Gastrocnemius medialis (tissue), 4 donors: ENCODE data around the gene RCBTB1. TPM values are rescaled to one million over a fixed set of nuclear protein-coding genes. Genes with fewer than 3 reads are reported as not detected.
"Not testable (repeated sequence)": the region's sequence is repeated elsewhere in the genome, so short reads cannot be mapped to it uniquely, and the experiment has no call there.

ENCODE experiments used
- ATAC-seq, 2 donors: fragments of 150-250 bp; one replicate each; pipeline ENCODE4 v1.9.1; 2016
- DNase-seq, 2 donors: peaks; one replicate each; pipeline ENCODE4 v3.0.0-alpha.2; 2019
- H3K27ac ChIP-seq, 4 donors: fragments of 200-600 bp; sonication (generic); 1 replicate in 1 of 4; 2 replicates in 3 of 4; pipeline ENCODE4 v1.5.1; 2016 to 2018; ENCODE audit warnings: mild to moderate bottlenecking in 2 of 4, moderate library complexity in 1 of 4
- H3K27me3 ChIP-seq, 3 donors: fragments of 200-600 bp; sonication (generic) in 2 of 3; 1 replicate in 1 of 3; 2 replicates in 2 of 3; pipeline versions ENCODE4 v1.5.1 to v1.6.0; 2016 to 2019; ENCODE audit warnings: mild to moderate bottlenecking in 1 of 3, moderate library complexity in 1 of 3
- H3K36me3 ChIP-seq, 2 donors: fragments of 200-600 bp; sonication (generic) in 1 of 2; one replicate each; pipeline ENCODE4 v1.5.1; 2017 to 2018
- H3K4me1 ChIP-seq, 2 donors: fragments of 200-600 bp; sonication (generic) in 1 of 2; one replicate each; pipeline ENCODE4 v1.5.1; 2016 to 2017; ENCODE audit warnings: mild to moderate bottlenecking in 2 of 2
- H3K4me3 ChIP-seq, 4 donors: fragments of 200-600 bp; sonication (generic) in 3 of 4; 1 replicate in 1 of 4; 2 replicates in 3 of 4; pipeline ENCODE4 v1.5.1; 2016 to 2019; ENCODE audit warnings: mild to moderate bottlenecking in 2 of 4
- H3K9me3 ChIP-seq, 3 donors: fragments of 200-600 bp; sonication (generic) in 2 of 3; 1 replicate in 1 of 3; 2 replicates in 2 of 3; pipeline ENCODE4 v1.5.1; 2016 to 2019
- CTCF ChIP-seq, 5 experiments: fragments of 450-650 bp in 3 of 5; fragments of 200-600 bp in 2 of 5; sonication (generic) in 2 of 5; IDR thresholded peaks in 4 of 5; conservative IDR thresholded peaks in 1 of 5; 1 replicate in 4 of 5; 2 replicates in 1 of 5; pipeline ENCODE4 v1.5.1; 2016 to 2019; ENCODE audit warnings: antibody characterized with exemption in 5 of 5, mild to moderate bottlenecking in 3 of 5, moderate library complexity in 3 of 5
- POLR2A ChIP-seq, 2 donors: fragments of 450-650 bp; IDR thresholded peaks; one replicate each; pipeline ENCODE4 v1.6.1; 2017; ENCODE audit warnings: antibody characterized with exemption in 2 of 2, mild to moderate bottlenecking in 2 of 2, moderate library complexity in 2 of 2
- in situ Hi-C, 4 donors: fragments of 200-750 bp; cut with MboI; loops; one replicate each; pipeline versions ENCODE4 v1.15.0 to v1.8.0; 2017; ENCODE audit warnings: low sequenced_read_pairs in 4 of 4
- intact Hi-C: fragments of 100-400 bp; cut with DNase I; formaldehyde crosslinking; loops from one replicate; pipeline ENCODE4 v1.15.1; 2023; ENCODE audit warnings: low total_unique reads
- total RNA-seq, 4 donors: library from RNA; depleted of rRNA; stranded (reverse); fragments of >200 nt; gene quantifications; one replicate each; pipeline versions ENCODE4 v1.1.0 to v1.2.3, GENCODE V29; 2016

RCBTB1 gene
- total RNA-seq, 4 donors from 2014 or later = 5.3 to 14.4 (median 5.7) TPM

GRCh38 chr13:49594576-49594975, 9.2 kb upstream of the RCBTB1 start:
- no peak for ATAC-seq
- intact Hi-C loops (no loop called here), in situ Hi-C loops (no loop called here)
- no peaks in the 10 kb centered on the region for H3K9me3 ChIP-seq
- TF ChIP-seq CTCF (IDR thresholded peaks at IDR 0.05 in 4 of 5, conservative IDR thresholded peaks at IDR 0.05 in 1 of 5) (no peak), POLR2A (IDR thresholded peaks at IDR 0.05) (no peak)
- no peaks in the 10 kb centered on the region for H3K4me1 ChIP-seq
- H3K4me3 ChIP-seq = no peak overlapping the region
- no peak for DNase-seq
- H3K27me3 ChIP-seq = no peaks in the 10 kb centered on the region
- no peak overlapping the region for H3K27ac ChIP-seq
- no peaks in the 10 kb centered on the region for H3K36me3 ChIP-seq

GRCh38 chr13:49593876-49594275, 8.5 kb upstream of the RCBTB1 start:
- H3K27me3 ChIP-seq, H3K27ac ChIP-seq, H3K4me1 ChIP-seq, H3K36me3 ChIP-seq, DNase-seq, intact Hi-C loops, H3K9me3 ChIP-seq, H3K4me3 ChIP-seq, in situ Hi-C loops, ATAC-seq: not testable (repeated sequence)

- H3K9me3 ChIP-seq, DNase-seq, in situ Hi-C loops, H3K27me3 ChIP-seq, H3K4me1 ChIP-seq, intact Hi-C loops, ATAC-seq, H3K36me3 ChIP-seq, H3K27ac ChIP-seq, H3K4me3 ChIP-seq: not testable (repeated sequence)
These were observed 5.4 kb upstream of the RCBTB1 start for GRCh38 chr13:49590714-49591113.

- Histone ChIP-seq H3K27ac (no peak overlapping the region), H3K27me3 (no peaks in the 10 kb centered on the region), H3K4me3 (no peak overlapping the region), H3K36me3 (no peaks in the 10 kb centered on the region), H3K9me3 (no peaks in the 10 kb centered on the region), H3K4me1 (peaks cover 7 to 8% of the 10 kb centered on the region in 2 donors)
- intact Hi-C loops (loop anchor here (5.0 kb wide), 1 partner anchor 205 kb away; the partner anchor contains the start of gene KPNA3), in situ Hi-C loops (no loop called here)
- no peak for DNase-seq
- TF ChIP-seq POLR2A (IDR thresholded peaks at IDR 0.05) (no peak), CTCF (IDR thresholded peaks at IDR 0.05 in 4 of 5, conservative IDR thresholded peaks at IDR 0.05 in 1 of 5) (no peak)
- ATAC-seq = no peak
These were observed 2.0 kb upstream of the RCBTB1 start for GRCh38 chr13:49587311-49587847.

- intact Hi-C loops = loop anchor here (5.0 kb wide), 1 partner anchor 206 kb away; the partner anchor contains the start of gene KPNA3
- Histone ChIP-seq H3K27ac (no peak overlapping the region), H3K9me3 (no peaks in the 10 kb centered on the region), H3K4me3 (no peak overlapping the region), H3K36me3 (no peaks in the 10 kb centered on the region), H3K4me1 (peaks cover 7 to 8% of the 10 kb centered on the region in 2 donors), H3K27me3 (no peaks in the 10 kb centered on the region)
- in situ Hi-C loops = no loop called here
- DNase-seq (no peak), ATAC-seq (no peak)
- TF ChIP-seq POLR2A (IDR thresholded peaks at IDR 0.05) = no peak
- TF ChIP-seq CTCF (IDR thresholded peaks at IDR 0.05 in 4 of 5, conservative IDR thresholded peaks at IDR 0.05 in 1 of 5) = no peak
These were observed 1.4 kb upstream of the RCBTB1 start for GRCh38 chr13:49586717-49587116.

- H3K9me3 ChIP-seq = no peaks in the 10 kb centered on the region
- ATAC-seq = peak; percentile 16 to 21
- in situ Hi-C loops = no loop called here
- H3K27ac ChIP-seq = peak overlapping the region; percentile 61 to 77 (median 72)
- TF ChIP-seq POLR2A (IDR thresholded peaks at IDR 0.05) = no peak
- TF ChIP-seq CTCF (IDR thresholded peaks at IDR 0.05 in 4 of 5, conservative IDR thresholded peaks at IDR 0.05 in 1 of 5) = no peak
- peaks cover 0 to 10% of the 10 kb centered on the region in 2 donors for H3K36me3 ChIP-seq
- no peak for DNase-seq
- no peaks in the 10 kb centered on the region for H3K27me3 ChIP-seq
- H3K4me3 ChIP-seq = peak overlapping the region; percentile 74 to 95 (median 92)
- intact Hi-C loops = loop anchor here (2.0 to 5.0 kb wide), 3 partner anchors 22 to 208 kb away; partner anchors contain the start of gene KPNA3
- peaks cover 7 to 8% of the 10 kb centered on the region in 2 donors for H3K4me1 ChIP-seq
These were observed 581 bp downstream of the RCBTB1 start for GRCh38 chr13:49584771-49585182.
